ENCODE measurements around the gene EHBP1L1. TPM values are rescaled to one million over a fixed set of nuclear protein-coding genes. Genes with fewer than 3 reads are reported as not detected.

The EHBP1L1 gene
- total RNA-seq, 1 experiment from 2014 or later: 105 TPM

DNA sequence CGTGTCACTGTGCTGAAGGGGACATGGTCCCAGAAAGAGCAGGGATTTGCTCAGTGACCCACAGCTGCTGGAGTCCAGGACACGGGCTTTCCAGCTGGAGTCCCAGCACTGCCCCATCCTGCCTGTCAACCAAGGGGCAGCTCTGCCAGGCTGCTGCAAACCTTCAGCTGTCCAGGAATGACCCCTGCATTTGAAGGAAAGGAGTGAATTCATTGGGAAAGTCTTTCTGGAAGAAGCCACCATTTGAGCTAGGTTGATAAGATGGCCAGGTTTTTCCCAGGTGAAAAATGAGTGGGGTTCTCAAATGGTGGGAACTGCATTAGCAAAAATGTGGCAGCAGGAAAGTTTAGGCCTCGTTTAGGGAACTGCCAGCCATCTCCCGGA lies 10.4 kb downstream of the EHBP1L1 start (continued):
- TF ChIP-seq, protein P1, sequence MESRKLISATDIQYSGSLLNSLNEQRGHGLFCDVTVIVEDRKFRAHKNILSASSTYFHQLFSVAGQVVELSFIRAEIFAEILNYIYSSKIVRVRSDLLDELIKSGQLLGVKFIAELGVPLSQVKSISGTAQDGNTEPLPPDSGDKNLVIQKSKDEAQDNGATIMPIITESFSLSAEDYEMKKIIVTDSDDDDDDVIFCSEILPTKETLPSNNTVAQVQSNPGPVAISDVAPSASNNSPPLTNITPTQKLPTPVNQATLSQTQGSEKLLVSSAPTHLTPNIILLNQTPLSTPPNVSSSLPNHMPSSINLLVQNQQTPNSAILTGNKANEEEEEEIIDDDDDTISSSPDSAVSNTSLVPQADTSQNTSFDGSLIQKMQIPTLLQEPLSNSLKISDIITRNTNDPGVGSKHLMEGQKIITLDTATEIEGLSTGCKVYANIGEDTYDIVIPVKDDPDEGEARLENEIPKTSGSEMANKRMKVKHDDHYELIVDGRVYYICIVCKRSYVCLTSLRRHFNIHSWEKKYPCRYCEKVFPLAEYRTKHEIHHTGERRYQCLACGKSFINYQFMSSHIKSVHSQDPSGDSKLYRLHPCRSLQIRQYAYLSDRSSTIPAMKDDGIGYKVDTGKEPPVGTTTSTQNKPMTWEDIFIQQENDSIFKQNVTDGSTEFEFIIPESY (IDR thresholded peaks at IDR 0.05; ENCODE audit: extremely low read depth, insufficient replicate concordance, low read length): no peak
- TF ChIP-seq EGR1 (IDR thresholded peaks at IDR 0.05; ENCODE audit: low read depth): no peak

DNA sequence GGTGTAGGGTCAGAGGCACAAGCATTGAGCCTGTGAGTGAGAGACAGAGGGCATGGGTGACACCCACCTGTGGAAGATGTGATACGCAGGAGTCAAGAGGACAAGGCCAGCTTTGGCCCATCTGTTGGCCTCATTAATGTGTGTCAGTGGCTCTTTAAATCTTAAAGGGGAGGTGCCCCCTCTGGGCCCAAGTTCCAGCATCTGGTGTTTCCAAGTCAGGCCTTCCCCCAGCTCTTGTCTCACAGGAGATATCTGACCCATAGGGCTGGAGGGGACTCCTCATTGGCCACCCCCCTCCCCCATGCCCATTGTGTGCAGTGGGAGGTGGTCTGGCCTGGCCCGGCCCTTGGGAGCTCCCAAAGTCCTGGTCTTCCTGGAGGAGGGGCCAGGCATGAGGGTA lies 10.8 kb downstream of the EHBP1L1 start:
- H3K4me1 ChIP-seq (ENCODE audit: control insufficient read depth in 1 of 2, insufficient read depth in 2 of 2, low read length in 2 of 2): peaks cover 14 to 25% of the 10 kb centered on the region in 2 experiments
- intact Hi-C loops (cut with micrococcal nuclease): no loop called here
- H4K20me1 ChIP-seq (ENCODE audit: insufficient read depth): no peaks in the 10 kb centered on the region
- RAD21 ChIA-PET (ENCODE audit: low non-redundant PET in 1 of 2, low total read pairs in 2 of 2, uncharacterized antibody in 2 of 2, unreplicated experiment in 2 of 2): no interaction called here
- no peak overlapping the region for H3K27ac ChIP-seq (ENCODE audit: low read depth, low read length)
- no peak for ATAC-seq
- no peaks in the 10 kb centered on the region for H3K9me2 ChIP-seq (ENCODE audit: insufficient read depth)
- no TSS peak for BruUV-seq (replicated peaks)
- no peak overlapping the region for H2AFZ ChIP-seq (ENCODE audit: low read depth, low read length, poor library complexity, severe bottlenecking)
- no peak overlapping the region for H3K4me2 ChIP-seq (ENCODE audit: low read length)
- no peak overlapping the region for H3K9ac ChIP-seq (ENCODE audit: low read length)
- H3K36me3 ChIP-seq (ENCODE audit: control insufficient read depth in 1 of 2, insufficient read depth in 2 of 2, low read length in 2 of 2): no peaks in the 10 kb centered on the region; a peak in 1 of 4 replicates
- H3K27me3 ChIP-seq (ENCODE audit: insufficient read depth, low read length): no peaks in the 10 kb centered on the region
- no peak overlapping the region for H3K4me3 ChIP-seq (replicated peaks in 1 of 2; ENCODE audit: low read depth in 1 of 2, low read length in 2 of 2)
- no peaks in the 10 kb centered on the region for H3K79me2 ChIP-seq (ENCODE audit: insufficient read depth, low read length)
- no peaks in the 10 kb centered on the region for H3K9me3 ChIP-seq (ENCODE audit: control insufficient read depth in 1 of 2, insufficient read depth in 1 of 2, low read depth in 1 of 2, low read length in 2 of 2)
- CTCF ChIA-PET: interaction anchor here (1.0 kb wide), 1 partner anchor 9 kb away, joined by 3 read pairs; no protein-coding TSS in a partner anchor
- POLR2A ChIA-PET: interaction anchor here (0.8 to 1.5 kb wide), 3 partner anchors 11 to 273 kb away, joined by 3 read pairs; partner anchors contain the start of genes EHBP1L1 and MUS81
- no peak for DNase-seq (ENCODE audit: low read depth, low spot score)
- TF ChIP-seq SIN3A (IDR thresholded peaks at IDR 0.05; ENCODE audit: low read depth) (no peak), ELF1 (IDR thresholded peaks at IDR 0.05; ENCODE audit: borderline replicate concordance, low read depth) (no peak), POLR2A (IDR thresholded peaks at IDR 0.05; ENCODE audit: borderline replicate concordance, extremely low read depth, insufficient read depth, insufficient read length) (no peak), FOSL1 (IDR thresholded peaks at IDR 0.05; ENCODE audit: low read depth) (no peak), CBX3 (IDR thresholded peaks at IDR 0.05; ENCODE audit: low read depth) (no peak), CEBPB (IDR thresholded peaks at IDR 0.05; ENCODE audit: low read depth) (no peak), POLR2AphosphoS5 (IDR thresholded peaks at IDR 0.05; ENCODE audit: low read depth, low read length) (no peak), ZNF274 (IDR thresholded peaks at IDR 0.05; ENCODE audit: low read depth, low read length) (no peak), EGR1 (IDR thresholded peaks at IDR 0.05; ENCODE audit: low read depth) (no peak), JUND (IDR thresholded peaks at IDR 0.05) (no peak), SP1 (IDR thresholded peaks at IDR 0.05; ENCODE audit: low read depth) (no peak)
- TF ChIP-seq, protein P1 (IDR thresholded peaks at IDR 0.05; ENCODE audit: extremely low read depth, insufficient replicate concordance, low read length): no peak
- TF ChIP-seq, protein P2, sequence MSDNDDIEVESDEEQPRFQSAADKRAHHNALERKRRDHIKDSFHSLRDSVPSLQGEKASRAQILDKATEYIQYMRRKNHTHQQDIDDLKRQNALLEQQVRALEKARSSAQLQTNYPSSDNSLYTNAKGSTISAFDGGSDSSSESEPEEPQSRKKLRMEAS (IDR thresholded peaks at IDR 0.05): no peak
- TF ChIP-seq, protein P3, sequence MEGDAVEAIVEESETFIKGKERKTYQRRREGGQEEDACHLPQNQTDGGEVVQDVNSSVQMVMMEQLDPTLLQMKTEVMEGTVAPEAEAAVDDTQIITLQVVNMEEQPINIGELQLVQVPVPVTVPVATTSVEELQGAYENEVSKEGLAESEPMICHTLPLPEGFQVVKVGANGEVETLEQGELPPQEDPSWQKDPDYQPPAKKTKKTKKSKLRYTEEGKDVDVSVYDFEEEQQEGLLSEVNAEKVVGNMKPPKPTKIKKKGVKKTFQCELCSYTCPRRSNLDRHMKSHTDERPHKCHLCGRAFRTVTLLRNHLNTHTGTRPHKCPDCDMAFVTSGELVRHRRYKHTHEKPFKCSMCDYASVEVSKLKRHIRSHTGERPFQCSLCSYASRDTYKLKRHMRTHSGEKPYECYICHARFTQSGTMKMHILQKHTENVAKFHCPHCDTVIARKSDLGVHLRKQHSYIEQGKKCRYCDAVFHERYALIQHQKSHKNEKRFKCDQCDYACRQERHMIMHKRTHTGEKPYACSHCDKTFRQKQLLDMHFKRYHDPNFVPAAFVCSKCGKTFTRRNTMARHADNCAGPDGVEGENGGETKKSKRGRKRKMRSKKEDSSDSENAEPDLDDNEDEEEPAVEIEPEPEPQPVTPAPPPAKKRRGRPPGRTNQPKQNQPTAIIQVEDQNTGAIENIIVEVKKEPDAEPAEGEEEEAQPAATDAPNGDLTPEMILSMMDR (IDR thresholded peaks at IDR 0.05 in 2 of 3, conservative IDR thresholded peaks at IDR 0.05 in 1 of 3; ENCODE audit: borderline replicate concordance in 1 of 3, insufficient read depth in 1 of 3, low read depth in 2 of 3, low read length in 2 of 3): no peak
- TF ChIP-seq, protein P4, sequence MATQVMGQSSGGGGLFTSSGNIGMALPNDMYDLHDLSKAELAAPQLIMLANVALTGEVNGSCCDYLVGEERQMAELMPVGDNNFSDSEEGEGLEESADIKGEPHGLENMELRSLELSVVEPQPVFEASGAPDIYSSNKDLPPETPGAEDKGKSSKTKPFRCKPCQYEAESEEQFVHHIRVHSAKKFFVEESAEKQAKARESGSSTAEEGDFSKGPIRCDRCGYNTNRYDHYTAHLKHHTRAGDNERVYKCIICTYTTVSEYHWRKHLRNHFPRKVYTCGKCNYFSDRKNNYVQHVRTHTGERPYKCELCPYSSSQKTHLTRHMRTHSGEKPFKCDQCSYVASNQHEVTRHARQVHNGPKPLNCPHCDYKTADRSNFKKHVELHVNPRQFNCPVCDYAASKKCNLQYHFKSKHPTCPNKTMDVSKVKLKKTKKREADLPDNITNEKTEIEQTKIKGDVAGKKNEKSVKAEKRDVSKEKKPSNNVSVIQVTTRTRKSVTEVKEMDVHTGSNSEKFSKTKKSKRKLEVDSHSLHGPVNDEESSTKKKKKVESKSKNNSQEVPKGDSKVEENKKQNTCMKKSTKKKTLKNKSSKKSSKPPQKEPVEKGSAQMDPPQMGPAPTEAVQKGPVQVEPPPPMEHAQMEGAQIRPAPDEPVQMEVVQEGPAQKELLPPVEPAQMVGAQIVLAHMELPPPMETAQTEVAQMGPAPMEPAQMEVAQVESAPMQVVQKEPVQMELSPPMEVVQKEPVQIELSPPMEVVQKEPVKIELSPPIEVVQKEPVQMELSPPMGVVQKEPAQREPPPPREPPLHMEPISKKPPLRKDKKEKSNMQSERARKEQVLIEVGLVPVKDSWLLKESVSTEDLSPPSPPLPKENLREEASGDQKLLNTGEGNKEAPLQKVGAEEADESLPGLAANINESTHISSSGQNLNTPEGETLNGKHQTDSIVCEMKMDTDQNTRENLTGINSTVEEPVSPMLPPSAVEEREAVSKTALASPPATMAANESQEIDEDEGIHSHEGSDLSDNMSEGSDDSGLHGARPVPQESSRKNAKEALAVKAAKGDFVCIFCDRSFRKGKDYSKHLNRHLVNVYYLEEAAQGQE (IDR thresholded peaks at IDR 0.05; ENCODE audit: low read depth): no peak
